Stimulated activated naive CD4-positive, alpha-beta T cell treated with Interleukin-2 at 50 U/mL for 16 hours (primary cell): Measurements from ENCODE around the gene NSUN6.
"Not testable (repeated sequence)": the region's sequence is repeated elsewhere in the genome, so short reads cannot be mapped to it uniquely, and the experiment has no call there.

Source experiments
- DNase-seq: peaks from one replicate; lab custom pipeline; 2025; lab: John Stamatoyannopoulos, UW

Gene NSUN6

DNA sequence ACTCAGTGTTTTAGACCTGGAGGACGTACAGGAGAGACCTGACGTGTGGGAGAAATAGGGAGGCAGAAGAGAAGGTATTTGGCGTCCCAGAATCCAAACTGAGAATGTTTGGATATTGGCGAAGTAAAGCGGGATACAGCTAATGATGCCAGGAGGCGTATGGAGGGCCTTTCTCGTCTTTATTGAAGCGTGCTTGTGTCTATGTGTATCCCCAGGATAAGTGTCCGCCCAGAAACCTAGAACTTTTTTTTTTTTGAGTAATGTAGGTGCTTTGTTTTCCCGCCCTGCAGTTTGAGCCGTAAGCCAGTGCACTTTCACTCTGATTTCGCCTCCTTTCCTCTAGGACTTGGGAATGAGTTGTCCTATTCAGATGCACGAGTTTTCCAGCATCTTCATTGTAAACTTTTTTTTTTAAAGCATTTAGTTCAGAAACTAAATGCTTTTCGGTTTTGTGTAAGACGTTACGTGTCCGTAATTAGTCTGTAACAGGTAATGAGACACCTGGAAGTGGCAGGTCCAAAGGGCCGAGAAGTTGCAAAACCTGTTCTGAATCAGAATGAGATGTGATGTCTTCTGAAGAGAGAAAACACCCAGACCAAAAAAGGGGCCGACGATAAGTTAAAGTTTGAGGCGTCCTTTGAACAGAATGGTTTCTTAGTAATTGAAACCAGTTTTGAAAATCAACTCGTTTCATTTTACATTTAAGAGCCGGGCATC lies 8.6 kb upstream of the NSUN6 start:
- DNase-seq = no peak

- DNase-seq = peak; percentile 97
Measured at GRCh38 chr10:18659125-18659818, 7.9 kb upstream of the NSUN6 start, which contains the start of gene ARL5B. ARL5B (plus strand) TSS chr10:18659431; CDS start chr10:18659638, 207 bp downstream.

DNA sequence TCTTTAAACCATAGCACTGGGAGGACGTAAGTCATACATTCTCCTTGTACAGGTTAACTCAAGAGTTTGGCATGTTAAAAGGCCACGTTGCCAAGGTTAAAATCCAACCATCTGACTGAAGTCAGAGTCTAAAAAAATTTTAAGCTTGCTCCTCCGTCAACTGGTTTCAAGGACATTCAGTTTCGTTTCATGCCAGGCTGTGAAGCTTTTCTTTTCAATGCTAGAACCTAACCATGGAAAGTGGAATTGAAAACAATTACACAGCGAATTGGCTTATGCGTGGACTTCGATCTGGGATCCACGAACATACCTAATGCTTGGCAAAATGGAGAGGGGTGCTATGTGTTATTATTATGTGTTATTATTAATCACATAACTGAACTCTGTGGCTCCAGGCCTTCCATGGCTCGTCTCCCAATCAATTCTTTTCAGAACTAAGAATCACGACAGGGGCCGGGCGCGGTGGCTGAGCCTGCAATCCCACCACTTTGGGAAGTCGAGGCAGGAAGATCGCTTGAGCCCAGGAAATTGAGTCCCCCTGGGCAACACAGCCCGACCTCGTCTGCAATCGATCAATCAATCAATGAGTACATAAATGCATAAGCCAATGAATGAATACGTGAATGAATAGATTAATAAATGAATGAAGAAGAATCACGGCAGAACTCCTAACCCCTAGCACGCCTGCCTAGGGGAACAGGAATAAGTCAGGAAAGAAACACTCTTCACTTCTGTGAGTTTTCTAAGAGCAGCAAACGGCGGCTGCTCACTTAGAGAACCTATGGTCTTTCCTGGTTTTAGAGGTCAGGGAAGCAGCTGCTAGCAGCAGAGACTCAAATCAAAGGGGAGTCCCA lies 7.1 kb upstream of the NSUN6 start:
- no peak for DNase-seq

DNA sequence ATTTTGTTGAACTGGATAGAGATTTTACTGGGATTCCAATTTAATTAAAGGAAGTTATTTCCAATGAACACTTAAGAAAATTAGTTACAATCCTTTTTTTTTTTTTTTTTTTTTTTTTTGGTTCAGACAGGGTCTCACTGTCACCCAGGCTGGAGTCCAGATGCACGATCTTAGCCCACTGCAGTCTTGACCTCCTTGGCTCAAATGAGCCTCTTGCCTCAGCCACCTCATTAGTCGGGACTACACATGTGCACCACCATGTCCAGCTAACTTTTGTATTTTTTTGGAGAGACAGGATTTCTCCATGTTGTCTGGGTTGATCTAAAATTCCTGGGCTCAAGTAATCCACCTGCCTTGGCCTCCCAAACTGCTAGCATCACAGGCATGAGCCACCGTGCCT lies 5.3 kb upstream of the NSUN6 start:
- no peak for DNase-seq

DNA sequence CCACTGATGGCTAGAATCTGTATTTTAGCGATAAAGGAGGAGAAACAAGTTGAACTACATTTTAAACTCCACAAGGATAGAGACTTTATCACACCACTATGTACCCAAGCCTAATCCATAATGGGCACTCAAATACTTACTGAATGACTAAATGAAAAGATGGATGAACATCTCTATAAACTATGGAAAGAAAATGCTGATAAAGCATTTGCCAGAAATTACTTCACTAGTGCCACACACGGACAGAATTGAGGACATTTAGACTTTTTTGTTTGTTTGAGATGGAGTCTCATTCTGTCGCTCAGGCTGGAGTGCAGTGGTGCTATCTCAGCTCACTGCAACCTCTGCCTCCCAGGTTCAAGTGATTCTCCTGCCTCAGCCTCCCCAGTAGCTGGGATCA lies 1.7 kb upstream of the NSUN6 start:
- no peak for DNase-seq

GRCh38 chr10:18650404-18650997 lies 886 bp downstream of the NSUN6 start:
- DNase-seq = no peak

DNA sequence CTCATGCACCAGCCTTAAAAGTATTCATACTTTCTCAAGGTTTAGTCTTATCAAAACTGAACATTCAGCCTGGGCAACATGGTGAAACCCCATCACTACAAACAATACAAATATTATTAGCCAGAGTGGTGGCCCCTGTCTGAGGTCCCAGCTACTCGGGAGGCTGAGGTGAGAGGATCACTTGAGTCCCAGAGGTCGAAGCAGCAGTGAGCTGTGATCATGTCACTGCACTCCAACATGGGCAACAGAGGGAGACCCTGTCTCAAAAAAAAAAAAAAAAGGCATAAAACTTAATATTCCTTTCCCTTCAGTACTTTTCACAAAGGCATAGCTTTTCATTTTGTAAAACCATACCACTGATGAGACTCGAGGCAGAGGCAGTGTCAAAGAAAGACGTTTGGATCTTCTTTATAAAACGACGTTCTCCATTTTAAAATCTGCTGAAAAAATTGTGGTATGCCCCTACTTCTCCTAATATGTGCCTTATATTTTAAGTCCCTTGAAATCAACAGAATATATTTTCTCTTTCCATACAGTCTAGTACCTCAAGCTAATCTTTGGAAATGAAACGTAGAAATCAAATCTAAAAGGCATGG lies 1.9 kb downstream of the NSUN6 start:
- DNase-seq = no peak

- no peak for DNase-seq
Measured at GRCh38 chr10:18647945-18648344, 3.4 kb downstream of the NSUN6 start.

DNA sequence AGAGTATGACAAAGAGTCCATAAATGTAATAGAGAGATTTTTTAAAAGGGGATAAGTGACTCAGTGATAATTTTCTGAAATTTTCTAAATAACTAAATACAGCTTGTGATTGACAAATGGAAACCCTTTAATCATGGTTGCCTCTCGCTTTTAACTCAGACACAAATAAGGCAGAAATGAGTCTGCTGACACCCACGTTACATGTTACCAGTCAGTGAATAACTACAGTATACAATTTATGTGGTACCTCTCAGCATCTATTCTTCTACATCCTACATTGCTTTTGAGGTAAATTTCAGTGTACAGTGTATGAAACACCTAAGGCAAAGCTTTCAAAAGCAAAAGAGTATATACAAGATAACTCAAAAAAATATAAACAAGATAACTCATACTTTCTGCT lies 4.2 kb downstream of the NSUN6 start:
- DNase-seq = no peak

GRCh38 chr10:18639719-18640118 lies 11.7 kb downstream of the NSUN6 start:
- not testable (repeated sequence) for DNase-seq

GRCh38 chr10:18637400-18637799 lies 14.0 kb downstream of the NSUN6 start:
- not testable (repeated sequence) for DNase-seq

GRCh38 chr10:18635995-18636394 lies 15.4 kb downstream of the NSUN6 start:
- no peak for DNase-seq

- not testable (repeated sequence) for DNase-seq
Measured at GRCh38 chr10:18632500-18632899, 18.9 kb downstream of the NSUN6 start.

GRCh38 chr10:18627452-18628018 lies 23.9 kb downstream of the NSUN6 start:
- DNase-seq = peak; percentile 53

DNA sequence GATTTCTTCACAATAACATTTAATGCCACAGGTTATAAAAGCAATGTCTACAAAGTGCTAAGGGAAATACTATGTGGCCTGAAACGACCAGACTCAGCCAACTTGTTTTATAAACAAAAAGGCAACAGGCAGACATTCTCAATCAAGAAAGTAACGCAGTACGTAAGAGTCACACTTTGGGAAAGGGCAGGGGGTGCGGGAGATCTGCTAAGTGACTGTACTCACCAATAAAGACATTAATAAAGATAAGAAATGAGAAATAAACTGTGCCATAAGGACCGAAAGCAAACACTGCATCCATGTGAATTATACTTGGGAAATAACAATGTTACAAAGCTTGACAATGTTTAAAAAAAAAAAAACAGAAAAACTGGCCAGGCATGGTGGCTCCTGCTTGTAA lies 25.5 kb downstream of the NSUN6 start:
- DNase-seq = no peak

GRCh38 chr10:18623671-18624070 lies 27.7 kb downstream of the NSUN6 start:
- DNase-seq = not testable (repeated sequence)

- no peak for DNase-seq
Measured at GRCh38 chr10:18620856-18621255, 30.5 kb downstream of the NSUN6 start.

- no peak for DNase-seq
Measured at GRCh38 chr10:18619016-18619415, 32.4 kb downstream of the NSUN6 start.

DNA sequence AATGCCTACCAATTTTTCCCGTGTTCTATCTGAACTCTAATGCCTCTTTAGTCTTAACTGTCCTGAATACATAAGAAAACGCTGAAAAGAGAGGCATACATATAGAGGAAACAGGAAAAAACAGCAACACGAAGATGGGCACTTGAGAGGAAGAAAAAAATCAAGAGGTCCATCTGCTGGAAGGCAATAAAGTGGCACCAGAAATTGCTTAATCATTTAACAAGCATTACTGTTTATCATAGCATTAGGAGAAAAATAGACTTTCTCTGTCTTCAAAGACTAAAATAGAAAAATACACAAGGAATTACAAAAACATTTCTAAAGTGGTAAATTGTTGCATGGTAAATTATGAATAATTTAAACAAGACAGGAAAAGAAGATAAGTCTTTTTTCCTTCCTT lies 35.0 kb downstream of the NSUN6 start:
- DNase-seq = no peak

DNA sequence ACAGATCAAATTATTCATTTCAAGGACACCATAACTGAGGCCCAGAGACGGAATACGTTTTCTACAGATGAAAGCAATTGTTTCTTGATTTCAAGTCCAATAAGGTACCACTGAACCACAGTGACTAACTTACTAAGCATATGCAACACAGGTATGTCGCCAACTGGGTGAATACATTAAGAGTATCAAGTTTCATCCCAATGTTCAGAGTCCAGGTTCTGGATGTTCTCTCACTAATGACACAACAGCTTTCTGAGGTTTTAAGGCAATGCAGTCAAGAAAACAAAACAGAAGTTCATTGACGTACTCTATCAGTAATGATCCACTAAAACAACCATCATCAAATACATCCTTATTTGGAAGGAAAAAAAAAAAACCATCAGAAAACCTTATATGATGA lies 35.8 kb downstream of the NSUN6 start:
- DNase-seq = no peak

DNA sequence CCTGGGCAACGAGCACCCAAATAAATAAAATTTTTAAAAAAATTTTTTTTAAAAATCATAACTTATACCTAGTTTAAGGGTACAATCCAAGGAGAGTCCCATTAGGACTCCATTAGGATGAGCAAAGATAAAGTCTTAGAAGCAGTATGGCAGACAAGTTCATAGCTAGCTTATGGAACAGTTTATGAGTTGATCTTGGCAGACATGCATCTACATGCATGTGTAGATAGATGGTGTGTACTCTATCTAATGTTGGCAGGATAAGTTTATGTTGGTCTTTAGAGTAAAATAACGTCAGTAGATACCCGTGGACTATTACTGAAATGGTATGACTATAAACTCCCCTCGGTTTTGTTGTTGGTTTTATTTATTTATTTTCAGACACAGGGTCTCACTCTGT lies 40.2 kb downstream of the NSUN6 start:
- no peak for DNase-seq

DNA sequence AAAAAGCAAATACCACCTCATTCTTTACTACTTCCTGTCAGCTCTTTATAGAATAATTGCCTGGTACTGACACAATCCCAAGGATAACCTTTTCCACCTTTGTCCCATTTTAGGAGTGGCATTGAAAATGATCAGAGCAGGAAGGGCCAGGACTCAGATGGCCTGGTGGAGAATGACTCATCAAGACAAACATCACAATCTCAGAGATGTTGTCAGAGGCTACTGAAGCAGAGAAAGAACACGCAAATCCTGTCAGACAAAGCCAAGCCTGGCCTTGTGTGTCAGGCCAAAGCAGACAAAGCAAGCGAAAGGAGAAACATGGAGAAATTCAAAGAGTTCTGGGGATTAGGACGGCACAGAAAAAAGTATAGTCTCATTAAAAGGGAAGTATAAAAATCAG lies 40.9 kb downstream of the NSUN6 start:
- no peak for DNase-seq
